ENCODE results near the gene EZH1. TPM values are rescaled to one million over a fixed set of nuclear protein-coding genes. Genes with fewer than 3 reads are reported as not detected.

EZH1 gene
- total and polyA plus RNA-seq, 10 of the 15 experiments (the other 5 are each of a cell fraction or from before 2014, with no cell fraction given): 6.1 to 43.3 (median 16.8) TPM

GRCh38 chr17:42767512-42767911, 22.7 kb upstream of the EZH1 start:
- Histone ChIP-seq H3K4me3 (no peak overlapping the region), H3K9me3 (replicated peaks; ENCODE audit: control insufficient read depth, insufficient read depth, low read length) (no peaks in the 10 kb centered on the region), H2AFZ (ENCODE audit: control insufficient read depth, low read depth, low read length) (no peak overlapping the region), H3K27ac (ENCODE audit: control insufficient read depth, insufficient read depth) (no peak overlapping the region), H4K20me1 (ENCODE audit: control insufficient read depth, insufficient read depth) (no peaks in the 10 kb centered on the region), H3K9ac (ENCODE audit: control insufficient read depth, insufficient read depth, low read length) (no peak overlapping the region), H3K4me1 (ENCODE audit: control insufficient read depth, insufficient read depth, low read length) (peaks cover 3% of the 10 kb centered on the region; the same call in 1 of the 2 replicates), H3K4me2 (ENCODE audit: control insufficient read depth, insufficient read depth) (no peak overlapping the region), H3K36me3 (ENCODE audit: control insufficient read depth in 2 of 2, insufficient read depth in 2 of 2, low read length in 1 of 2) (no peaks in the 10 kb centered on the region), H3K79me2 (ENCODE audit: control insufficient read depth, insufficient read depth, low read length) (no peaks in the 10 kb centered on the region; the same call in 1 of the 2 replicates), H3K27me3 (replicated peaks in 1 of 2; ENCODE audit: control insufficient read depth in 2 of 2, insufficient read depth in 2 of 2, low read length in 1 of 2) (no peaks in the 10 kb centered on the region)
- RAD21 ChIA-PET (ENCODE audit: unreplicated experiment): no interaction called here
- CTCF ChIA-PET: interaction anchor here (0.6 to 1.3 kb wide), 2 partner anchors 143 to 189 kb away, joined by 3 to 4 read pairs; no protein-coding TSS in a partner anchor
- ATAC-seq (no peak), FAIRE-seq (no peak), DNase-seq (ENCODE audit: low read depth, low spot score) (no peak)
- POLR2A ChIA-PET: no interaction called here
- SMC1A ChIA-PET (ENCODE audit: uncharacterized antibody, unreplicated experiment): no interaction called here
- in situ Hi-C loops (cut with MboI) (loop anchor here (10.0 kb wide), 1 partner anchor 193 kb away; the partner anchor contains the start of gene PSMC3IP), intact Hi-C loops (cut with micrococcal nuclease; ENCODE audit: unreplicated experiment) (no loop called here)
- BruUV-seq (replicated peaks): no TSS peak
- TF ChIP-seq PML (IDR thresholded peaks at IDR 0.05; ENCODE audit: low read length) (no peak), RB1 (IDR thresholded peaks at IDR 0.05; ENCODE audit: borderline replicate concordance) (no peak), SMAD1 (IDR thresholded peaks at IDR 0.05; ENCODE audit: low read depth, partially characterized antibody) (no peak), ZNF217 (IDR thresholded peaks at IDR 0.05) (no peak), CEBPZ (IDR thresholded peaks at IDR 0.05; ENCODE audit: low read depth, low read length) (no peak), NFYB (IDR thresholded peaks at IDR 0.05; ENCODE audit: insufficient read depth, low read depth, low read length) (no peak), ZBTB33 (IDR thresholded peaks at IDR 0.05) (no peak), JUNB (IDR thresholded peaks at IDR 0.05) (no peak), LARP7 (IDR thresholded peaks at IDR 0.05) (no peak), POLR2AphosphoS5 (IDR thresholded peaks at IDR 0.05; ENCODE audit: low read length) (no peak)
- TF ChIP-seq, protein P1, sequence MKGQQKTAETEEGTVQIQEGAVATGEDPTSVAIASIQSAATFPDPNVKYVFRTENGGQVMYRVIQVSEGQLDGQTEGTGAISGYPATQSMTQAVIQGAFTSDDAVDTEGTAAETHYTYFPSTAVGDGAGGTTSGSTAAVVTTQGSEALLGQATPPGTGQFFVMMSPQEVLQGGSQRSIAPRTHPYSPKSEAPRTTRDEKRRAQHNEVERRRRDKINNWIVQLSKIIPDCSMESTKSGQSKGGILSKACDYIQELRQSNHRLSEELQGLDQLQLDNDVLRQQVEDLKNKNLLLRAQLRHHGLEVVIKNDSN (IDR thresholded peaks at IDR 0.05; ENCODE audit: borderline replicate concordance, extremely low read length, insufficient read depth, low read depth, low read length): no peak
- TF ChIP-seq, protein P2, sequence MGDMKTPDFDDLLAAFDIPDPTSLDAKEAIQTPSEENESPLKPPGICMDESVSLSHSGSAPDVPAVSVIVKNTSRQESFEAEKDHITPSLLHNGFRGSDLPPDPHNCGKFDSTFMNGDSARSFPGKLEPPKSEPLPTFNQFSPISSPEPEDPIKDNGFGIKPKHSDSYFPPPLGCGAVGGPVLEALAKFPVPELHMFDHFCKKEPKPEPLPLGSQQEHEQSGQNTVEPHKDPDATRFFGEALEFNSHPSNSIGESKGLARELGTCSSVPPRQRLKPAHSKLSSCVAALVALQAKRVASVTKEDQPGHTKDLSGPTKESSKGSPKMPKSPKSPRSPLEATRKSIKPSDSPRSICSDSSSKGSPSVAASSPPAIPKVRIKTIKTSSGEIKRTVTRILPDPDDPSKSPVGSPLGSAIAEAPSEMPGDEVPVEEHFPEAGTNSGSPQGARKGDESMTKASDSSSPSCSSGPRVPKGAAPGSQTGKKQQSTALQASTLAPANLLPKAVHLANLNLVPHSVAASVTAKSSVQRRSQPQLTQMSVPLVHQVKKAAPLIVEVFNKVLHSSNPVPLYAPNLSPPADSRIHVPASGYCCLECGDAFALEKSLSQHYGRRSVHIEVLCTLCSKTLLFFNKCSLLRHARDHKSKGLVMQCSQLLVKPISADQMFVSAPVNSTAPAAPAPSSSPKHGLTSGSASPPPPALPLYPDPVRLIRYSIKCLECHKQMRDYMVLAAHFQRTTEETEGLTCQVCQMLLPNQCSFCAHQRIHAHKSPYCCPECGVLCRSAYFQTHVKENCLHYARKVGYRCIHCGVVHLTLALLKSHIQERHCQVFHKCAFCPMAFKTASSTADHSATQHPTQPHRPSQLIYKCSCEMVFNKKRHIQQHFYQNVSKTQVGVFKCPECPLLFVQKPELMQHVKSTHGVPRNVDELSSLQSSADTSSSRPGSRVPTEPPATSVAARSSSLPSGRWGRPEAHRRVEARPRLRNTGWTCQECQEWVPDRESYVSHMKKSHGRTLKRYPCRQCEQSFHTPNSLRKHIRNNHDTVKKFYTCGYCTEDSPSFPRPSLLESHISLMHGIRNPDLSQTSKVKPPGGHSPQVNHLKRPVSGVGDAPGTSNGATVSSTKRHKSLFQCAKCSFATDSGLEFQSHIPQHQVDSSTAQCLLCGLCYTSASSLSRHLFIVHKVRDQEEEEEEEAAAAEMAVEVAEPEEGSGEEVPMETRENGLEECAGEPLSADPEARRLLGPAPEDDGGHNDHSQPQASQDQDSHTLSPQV (IDR thresholded peaks at IDR 0.05): no peak
- TF ChIP-seq, protein P3, sequence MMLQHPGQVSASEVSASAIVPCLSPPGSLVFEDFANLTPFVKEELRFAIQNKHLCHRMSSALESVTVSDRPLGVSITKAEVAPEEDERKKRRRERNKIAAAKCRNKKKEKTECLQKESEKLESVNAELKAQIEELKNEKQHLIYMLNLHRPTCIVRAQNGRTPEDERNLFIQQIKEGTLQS (IDR thresholded peaks at IDR 0.05; ENCODE audit: borderline replicate concordance, extremely low read depth, low read depth, low read length): no peak

Measured in GM12878 (cell line).